GM23248 (cell line): Measurements from ENCODE around the gene SLC15A1. TPM values are rescaled to one million over a fixed set of nuclear protein-coding genes. Genes with fewer than 3 reads are reported as not detected.

ENCODE experiments used
- DNase-seq: peaks from one replicate; pipeline ENCODE4 v3.0.0-alpha.2; 2015
- H2AFZ ChIP-seq: fragments of 200-600 bp; sonication (generic); 2 replicates; pipeline ENCODE4 v1.6.1; 2016; ENCODE audit warnings: antibody characterized with exemption
- H3F3A ChIP-seq: fragments of 200-600 bp; sonication (generic); 2 replicates; pipeline ENCODE4 v1.6.1; 2016; ENCODE audit warnings: mild to moderate bottlenecking, antibody characterized with exemption, mixed run types; ENCODE audit not compliant: insufficient read depth
- H3K27ac ChIP-seq: fragments of 200-600 bp; sonication (generic); 2 replicates; pipeline ENCODE4 v1.5.1; 2016; ENCODE audit warnings: mild to moderate bottlenecking
- H3K27me3 ChIP-seq: fragments of 200-600 bp; sonication (generic); replicated peaks from 2 replicates; pipeline ENCODE4 v1.6.1; 2016; ENCODE audit warnings: mild to moderate bottlenecking; ENCODE audit not compliant: insufficient read depth
- H3K36me3 ChIP-seq: fragments of 200-600 bp; sonication (generic); 2 replicates; pipeline ENCODE4 v1.6.1; 2016; ENCODE audit warnings: low read depth, mild to moderate bottlenecking
- H3K4me1 ChIP-seq: fragments of 200-600 bp; sonication (generic); 2 replicates; pipeline ENCODE4 v1.6.1; 2016; ENCODE audit warnings: mild to moderate bottlenecking; ENCODE audit not compliant: insufficient read depth
- H3K4me2 ChIP-seq: fragments of 200-600 bp; sonication (generic); one replicate; pipeline ENCODE4 v1.6.1; 2016; ENCODE audit warnings: mild to moderate bottlenecking; ENCODE audit not compliant: unreplicated experiment
- H3K4me3 ChIP-seq: fragments of 200-600 bp; sonication (generic); 2 replicates; pipeline ENCODE4 v1.5.1; 2016; ENCODE audit warnings: mild to moderate bottlenecking
- H3K79me2 ChIP-seq: fragments of 200-600 bp; sonication (generic); 2 replicates; pipeline ENCODE4 v1.6.1; 2016; ENCODE audit warnings: mild to moderate bottlenecking; ENCODE audit not compliant: insufficient read depth
- H3K9ac ChIP-seq: fragments of 200-600 bp; sonication (generic); 2 replicates; pipeline ENCODE4 v1.6.1; 2016; ENCODE audit warnings: mild to moderate bottlenecking
- H3K9me2 ChIP-seq: fragments of 200-600 bp; sonication (generic); 2 replicates; pipeline ENCODE4 v1.6.1; 2016; ENCODE audit warnings: mixed run types, mild to moderate bottlenecking, moderate library complexity; ENCODE audit not compliant: insufficient read depth
- H3K9me3 ChIP-seq: fragments of 200-600 bp; sonication (generic); one replicate; pipeline ENCODE4 v1.6.1; 2017; ENCODE audit warnings: low read depth
- H4K20me1 ChIP-seq: fragments of 200-600 bp; sonication (generic); 2 replicates; pipeline ENCODE4 v1.6.0; 2016; ENCODE audit not compliant: insufficient read depth
- EZH2 ChIP-seq: fragments of 200-600 bp; sonication (generic); IDR thresholded peaks from 2 replicates; pipeline ENCODE4 v1.6.1; 2018; ENCODE audit warnings: antibody characterized with exemption, mild to moderate bottlenecking; ENCODE audit not compliant: insufficient read depth, poor library complexity, severe bottlenecking
- EZH2phosphoT487 ChIP-seq: fragments of 200-600 bp; sonication (generic); IDR thresholded peaks from 2 replicates; pipeline ENCODE4 v1.6.1; 2018; ENCODE audit warnings: antibody characterized with exemption, moderate library complexity, mild to moderate bottlenecking, low read depth; ENCODE audit not compliant: insufficient read depth
- WGBS, 2 experiments: methylation state at CpG; one replicate each; pipeline ENCODE4 v1.1.6; 2015 to 2017; ENCODE audit warnings: low lambda C conversion rate in 2 of 2, low coverage in 1 of 2; ENCODE audit errors: missing lambda C conversion rate in 2 of 2; 5-methylcytosine and 5-hydroxymethylcytosine counted together
- in situ Hi-C: fragments of 300-500 bp; cut with MboI; formaldehyde crosslinking; loops from 2 replicates; pipeline ENCODE4 v1.15.0; 2020
- polyA plus RNA-seq: library from polyadenylated mRNA; unstranded; fragments of >200 nt; fragmentation: Nextera tagmentation; extraction: Ambion mirVana; gene quantifications from 2 replicates; pipeline ENCODE4 v1.2.1, GENCODE V29; 2016
- total RNA-seq: library from RNA; depleted of rRNA; stranded (reverse); fragments of >200 nt; shearing (Covaris generic); gene quantifications from 2 replicates; pipeline ENCODE4 v1.2.3, GENCODE V29; 2014

Gene SLC15A1
- total and polyA plus RNA-seq, 2 experiments from 2014 or later: not detected

DNA sequence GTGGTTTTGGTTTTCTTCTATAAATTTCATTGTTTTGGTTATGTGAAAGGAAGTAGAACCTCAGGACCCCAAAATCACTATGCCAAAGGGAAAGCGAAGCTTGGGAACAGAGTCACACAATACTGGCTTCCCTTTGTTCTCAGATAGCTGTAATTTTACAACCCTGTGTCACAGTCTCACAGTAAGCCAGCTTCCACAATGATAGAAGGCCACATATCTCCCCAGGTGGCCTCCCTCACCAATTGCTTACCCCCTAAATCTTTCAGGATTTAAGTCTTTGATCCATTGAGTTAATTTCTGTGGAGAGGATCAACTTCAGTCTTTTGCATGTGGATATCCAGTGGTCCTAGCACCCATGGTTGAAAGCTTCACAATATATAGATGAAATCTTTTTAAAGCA, 58.7 kb downstream of the SLC15A1 start:
- 79 to 96% methylated on average over 1 of the region's 1 CpG for WGBS, 2 experiments
- TF ChIP-seq EZH2 (no peak), EZH2phosphoT487 (no peak)

DNA sequence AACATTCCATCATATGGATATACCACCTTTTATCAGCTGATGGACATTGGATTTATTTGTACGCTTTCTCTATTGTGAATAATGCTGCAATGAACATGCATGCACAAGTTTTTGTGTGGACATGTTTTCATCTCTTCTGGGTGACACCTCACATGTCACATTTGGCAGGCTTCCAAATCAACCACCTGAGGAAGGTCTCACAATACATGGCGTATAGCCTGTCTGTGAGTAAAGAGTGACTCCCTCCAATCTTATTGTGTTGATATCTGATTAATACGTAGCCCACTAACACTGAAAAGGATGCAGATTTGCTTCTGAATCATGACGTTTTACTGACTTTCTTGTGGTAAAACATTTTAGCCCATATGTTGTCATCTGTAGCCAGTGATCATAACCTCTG, 61.1 kb downstream of the SLC15A1 start:
- no peak for DNase-seq
- no peaks in the 10 kb centered on the region for H3K36me3 ChIP-seq
- no peak overlapping the region for H3K27ac ChIP-seq
- H3K9me3 ChIP-seq: no peaks in the 10 kb centered on the region
- H3F3A ChIP-seq: no peaks in the 10 kb centered on the region
- in situ Hi-C loops: no loop called here
- H3K4me1 ChIP-seq: no peaks in the 10 kb centered on the region
- 65 to 70% methylated on average over 4 of the region's 4 CpGs for WGBS, 2 experiments
- no peak overlapping the region for H3K4me2 ChIP-seq
- no peak overlapping the region for H3K9ac ChIP-seq
- H3K27me3 ChIP-seq: peaks cover 23% of the 10 kb centered on the region
- H3K4me3 ChIP-seq: no peak overlapping the region
- H2AFZ ChIP-seq: no peak overlapping the region
- TF ChIP-seq EZH2 (no peak), EZH2phosphoT487 (no peak)
- no peaks in the 10 kb centered on the region for H4K20me1 ChIP-seq
- H3K9me2 ChIP-seq: no peaks in the 10 kb centered on the region
- no peaks in the 10 kb centered on the region for H3K79me2 ChIP-seq

More for the DNA sequence above, 58.7 kb downstream of the SLC15A1 start:
- no peaks in the 10 kb centered on the region for H4K20me1 ChIP-seq
- no peaks in the 10 kb centered on the region for H3K9me2 ChIP-seq
- in situ Hi-C loops: no loop called here
- H3K36me3 ChIP-seq: no peaks in the 10 kb centered on the region
- peaks cover 9% of the 10 kb centered on the region for H3K27me3 ChIP-seq
- H3F3A ChIP-seq: no peaks in the 10 kb centered on the region
- no peak overlapping the region for H3K4me2 ChIP-seq
- no peak overlapping the region for H3K9ac ChIP-seq
- no peak overlapping the region for H3K4me3 ChIP-seq
- H3K27ac ChIP-seq: no peak overlapping the region
- no peaks in the 10 kb centered on the region for H3K4me1 ChIP-seq
- no peak overlapping the region for H2AFZ ChIP-seq
- no peaks in the 10 kb centered on the region for H3K9me3 ChIP-seq
- no peaks in the 10 kb centered on the region for H3K79me2 ChIP-seq
- no peak for DNase-seq

DNA sequence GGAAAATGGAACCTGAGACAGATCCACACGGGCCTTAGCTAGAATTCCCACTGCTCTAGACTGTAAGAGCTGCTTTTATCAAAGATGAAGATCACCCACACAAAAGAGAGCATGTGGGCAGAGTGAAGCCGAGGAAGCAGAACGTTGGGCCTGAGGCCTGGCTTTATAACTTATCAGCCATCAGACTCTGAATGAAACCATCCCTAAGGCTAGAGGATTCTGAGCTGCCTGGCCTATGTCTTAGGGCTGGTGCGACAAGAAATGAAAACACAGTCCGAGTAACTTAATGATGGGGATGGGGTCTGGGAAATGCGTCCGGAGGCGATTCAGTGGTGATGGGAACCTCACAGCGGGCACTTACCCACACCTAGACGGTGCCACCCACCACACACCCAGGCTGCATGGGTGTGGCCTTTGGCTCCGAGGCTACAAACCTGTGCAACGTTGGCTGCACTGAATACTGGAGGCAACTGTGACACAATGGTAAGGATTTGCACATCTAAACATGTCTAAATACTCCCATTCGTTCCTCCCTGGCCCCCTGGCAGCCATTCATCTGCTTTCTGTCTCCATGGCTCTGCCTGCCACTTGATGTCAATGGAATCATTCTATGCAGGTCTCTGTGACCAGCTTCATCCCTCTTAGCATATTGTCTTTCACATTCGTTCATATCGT, 62.0 kb downstream of the SLC15A1 start:
- Histone ChIP-seq H3K4me1 (no peaks in the 10 kb centered on the region), H3K27me3 (peaks cover 22% of the 10 kb centered on the region), H3K9ac (no peak overlapping the region), H3K36me3 (no peaks in the 10 kb centered on the region), H3K4me2 (no peak overlapping the region), H3K27ac (no peak overlapping the region), H4K20me1 (no peaks in the 10 kb centered on the region), H3K4me3 (no peak overlapping the region), H2AFZ (no peak overlapping the region), H3K79me2 (no peaks in the 10 kb centered on the region), H3K9me2 (no peaks in the 10 kb centered on the region), H3F3A (no peaks in the 10 kb centered on the region), H3K9me3 (no peaks in the 10 kb centered on the region)
- WGBS, 2 experiments: 77 to 80% methylated on average over 15 of the region's 15 CpGs
- in situ Hi-C loops: no loop called here
- DNase-seq: no peak
- TF ChIP-seq EZH2phosphoT487 (no peak), EZH2 (no peak)

DNA sequence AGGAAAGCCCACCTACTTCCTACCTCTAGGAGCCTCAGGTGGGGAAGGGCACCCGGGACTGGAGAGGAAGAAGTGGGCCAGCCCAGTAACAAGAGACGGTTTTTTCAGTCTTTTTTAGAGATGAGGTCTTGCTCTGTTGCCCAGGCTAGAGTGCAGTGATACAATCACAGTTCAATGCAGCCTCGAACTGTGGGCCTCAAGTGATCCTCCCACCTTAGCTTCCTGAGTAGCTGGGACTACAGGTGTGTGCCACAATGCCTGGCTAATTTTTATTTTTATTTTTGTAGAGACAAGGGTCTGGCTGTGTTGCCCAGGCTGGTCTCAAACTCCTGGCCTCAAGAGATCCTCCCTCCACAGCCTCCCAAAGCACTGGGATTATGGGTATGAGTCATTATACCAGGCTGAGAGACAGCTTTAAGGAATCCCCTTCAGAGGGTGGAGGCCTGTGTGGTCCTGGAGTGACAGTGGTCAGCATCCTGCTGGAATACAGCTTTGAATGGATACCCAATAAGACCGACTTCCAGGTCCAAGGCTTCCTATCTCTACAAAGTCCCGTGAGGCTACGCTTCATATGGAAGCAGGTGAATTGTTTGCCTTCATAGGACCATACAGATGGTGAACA, 63.0 kb downstream of the SLC15A1 start:
- in situ Hi-C loops: no loop called here
- H3K79me2 ChIP-seq: no peaks in the 10 kb centered on the region
- no peak overlapping the region for H3K27ac ChIP-seq
- no peak overlapping the region for H2AFZ ChIP-seq
- no peaks in the 10 kb centered on the region for H3K9me3 ChIP-seq
- H3K9ac ChIP-seq: no peak overlapping the region
- no peaks in the 10 kb centered on the region for H3K9me2 ChIP-seq
- 73 to 75% methylated on average over 6 of the region's 6 CpGs for WGBS, 2 experiments
- no peak overlapping the region for H3K4me2 ChIP-seq
- H3F3A ChIP-seq: no peaks in the 10 kb centered on the region
- TF ChIP-seq EZH2phosphoT487 (no peak), EZH2 (no peak)
- H4K20me1 ChIP-seq: no peaks in the 10 kb centered on the region
- no peak overlapping the region for H3K4me3 ChIP-seq
- H3K36me3 ChIP-seq: no peaks in the 10 kb centered on the region
- H3K4me1 ChIP-seq: no peaks in the 10 kb centered on the region
- no peak for DNase-seq
- H3K27me3 ChIP-seq: peaks cover 25% of the 10 kb centered on the region
